Adrenal gland (tissue), 12 donors: ENCODE data around the gene LYZ. TPM values are rescaled to one million over a fixed set of nuclear protein-coding genes. Genes with fewer than 3 reads are reported as not detected.
A peak's percentile ranks its signal among the peaks of the same experiment; 100 is the strongest.

Experiments
- DNase-seq, 7 donors: peaks; one replicate each; pipeline ENCODE4 v3.0.0-alpha.2; 2019 to 2020
- H3K27ac ChIP-seq, 5 donors: fragments of 200-600 bp; sonication (generic) in 4 of 5; 1 replicate in 3 of 5; 2 replicates in 2 of 5; pipeline versions ENCODE4 v1.5.1 to v1.8.0; 2016 to 2020; ENCODE audit warnings: mild to moderate bottlenecking in 1 of 5
- H3K27me3 ChIP-seq: fragments of 200-600 bp; 2 replicates; pipeline ENCODE4 v1.8.0; 2021
- H3K36me3 ChIP-seq, 2 donors: fragments of 200-600 bp; replicated peaks in 1 of 2; 1 replicate in 1 of 2; 2 replicates in 1 of 2; pipeline versions ENCODE4 v1.5.1 to v1.8.0; 2018 to 2022
- H3K4me1 ChIP-seq, 2 donors: fragments of 200-600 bp; replicated peaks in 1 of 2; 1 replicate in 1 of 2; 2 replicates in 1 of 2; pipeline versions ENCODE4 v1.5.1 to v1.8.0; 2018 to 2021
- H3K4me3 ChIP-seq, 4 donors: fragments of 200-600 bp; sonication (generic) in 3 of 4; one replicate each; pipeline ENCODE4 v1.5.1; 2016 to 2018
- H3K9me3 ChIP-seq, 3 donors: fragments of 200-600 bp; sonication (generic) in 1 of 3; replicated peaks in 1 of 3; 1 replicate in 2 of 3; 2 replicates in 1 of 3; pipeline versions ENCODE4 v1.5.1 to v1.8.0; 2016 to 2021
- CTCF ChIP-seq, 6 experiments: fragments of 450-650 bp in 4 of 6; fragments of 200-600 bp in 2 of 6; sonication (generic) in 1 of 6; IDR thresholded peaks; 1 replicate in 5 of 6; 2 replicates in 1 of 6; pipeline versions ENCODE4 v1.5.1 to v1.8.0; 2016 to 2021; ENCODE audit warnings: antibody characterized with exemption in 6 of 6, mild to moderate bottlenecking in 2 of 6, moderate library complexity in 1 of 6
- POLR2A ChIP-seq, 2 donors: fragments of 450-650 bp; IDR thresholded peaks; one replicate each; pipeline ENCODE4 v1.6.1; 2017; ENCODE audit warnings: antibody characterized with exemption in 2 of 2, mild to moderate bottlenecking in 2 of 2, moderate library complexity in 1 of 2
- WGBS, 4 donors: extraction: QIAGEN DNeasy Blood & Tissue Kit in 2 of 4; methylation state at CpG; one replicate each; pipeline versions ENCODE4 v1.1.5 to v1.1.7; 2013 to 2017; 5-methylcytosine and 5-hydroxymethylcytosine counted together
- intact Hi-C, 2 donors: fragments of 100-400 bp; cut with DNase I; formaldehyde crosslinking; loops; one replicate each; pipeline versions ENCODE4 v1.14.1 to v1.15.0; 2022 to 2023
- polyA plus RNA-seq, 3 donors: library from polyadenylated mRNA; stranded (reverse); fragments of 200-250 nt in 2 of 3; fragments of 350-450 nt in 1 of 3; fragmentation: Illumina TruSeq in 1 of 3; extraction: RNeasy Lipid Tissue Mini Kit (QIAGEN cat#74804) in 1 of 3; gene quantifications; one replicate each; pipeline ENCODE4 v1.2.3, GENCODE V29; 2013 to 2014
- total RNA-seq, 9 donors: library from RNA; depleted of rRNA in 4 of 9; stranded (reverse); fragments of >200 nt in 4 of 9; fragments of 120-200 nt in 1 of 9; fragmentation: NEBNext Ultra II Directional in 1 of 9; extraction: Animal tissue kit (Norgen Biotek cat#: 25700) in 1 of 9; gene quantifications; one replicate each; pipeline versions ENCODE4 v1.1.0 to v1.2.4, GENCODE V29; 2013 to 2023
- donor health status: healthy with polysubstance abuse.
- donor health status: Bipolar disorder and iron deficiency.
- donor health status: DM: yes; HTN: yes; CAD: no.
- donor health status: DM: no; HTN: no; CAD: no.
- donor health status: DM: no; HTN: no; CAD: no.
- donor health status: DM: yes; HTN: yes; CAD: no.

Gene LYZ
- total and polyA plus RNA-seq, 12 donors, result 8.2 to 98.5 (median 28.6) TPM

- Histone ChIP-seq H3K4me1 (peaks cover 0 to 14% of the 10 kb centered on the region in 2 donors), H3K9me3 (no peaks in the 10 kb centered on the region), H3K36me3 (peaks cover 0 to 20% of the 10 kb centered on the region in 2 donors), H3K27ac (peak overlapping the region in 1 of 5 donors; percentile 6), H3K4me3 (no peak overlapping the region), H3K27me3 (no peaks in the 10 kb centered on the region)
- TF ChIP-seq POLR2A (IDR thresholded peaks at IDR 0.05), result no peak
- no peak for TF ChIP-seq CTCF (IDR thresholded peaks at IDR 0.05)
- 96 to 98% (median 97%) methylated on average over 5 of the region's 5 CpGs for WGBS, 4 donors
- DNase-seq, result no peak
- intact Hi-C loops, result no loop called here
Observed at GRCh38 chr12:69366796-69367195, 18.6 kb downstream of the LYZ start.

GRCh38 chr12:69368171-69368570 is 20.0 kb downstream of the LYZ start:
- DNase-seq, result no peak
- Histone ChIP-seq H3K36me3 (peaks cover 0 to 25% of the 10 kb centered on the region in 2 donors), H3K9me3 (no peaks in the 10 kb centered on the region), H3K4me3 (no peak overlapping the region), H3K4me1 (peaks cover 0 to 14% of the 10 kb centered on the region in 2 donors), H3K27ac (no peak overlapping the region), H3K27me3 (no peaks in the 10 kb centered on the region)
- TF ChIP-seq POLR2A (IDR thresholded peaks at IDR 0.05), result no peak
- no peak for TF ChIP-seq CTCF (IDR thresholded peaks at IDR 0.05)
- 85 to 89% (median 87%) methylated on average over 1 of the region's 1 CpG for WGBS, 4 donors
- intact Hi-C loops, result no loop called here

- H3K36me3 ChIP-seq, result no peaks in the 10 kb centered on the region
- H3K4me3 ChIP-seq, result no peak overlapping the region
- no peaks in the 10 kb centered on the region for H3K27me3 ChIP-seq
- no peak for TF ChIP-seq CTCF (IDR thresholded peaks at IDR 0.05)
- no peak for TF ChIP-seq POLR2A (IDR thresholded peaks at IDR 0.05)
- no peaks in the 10 kb centered on the region for H3K9me3 ChIP-seq
- peaks cover 0 to 23% of the 10 kb centered on the region in 2 donors for H3K4me1 ChIP-seq
- no peak overlapping the region for H3K27ac ChIP-seq
- 96 to 100% (median 100%) methylated on average over 1 of the region's 1 CpG for WGBS, 4 donors
- no peak for DNase-seq
- intact Hi-C loops, result no loop called here
Observed at GRCh38 chr12:69383074-69383473, 34.9 kb downstream of the LYZ start.

- TF ChIP-seq POLR2A (IDR thresholded peaks at IDR 0.05), result no peak
- TF ChIP-seq CTCF (IDR thresholded peaks at IDR 0.05), result no peak
- Histone ChIP-seq H3K9me3 (no peaks in the 10 kb centered on the region), H3K27me3 (no peaks in the 10 kb centered on the region), H3K36me3 (peaks cover 0 to 1% of the 10 kb centered on the region in 2 donors), H3K4me1 (peaks cover 0 to 4% of the 10 kb centered on the region in 2 donors), H3K27ac (no peak overlapping the region), H3K4me3 (no peak overlapping the region)
- 82 to 83% (median 83%) methylated on average over 3 of the region's 3 CpGs for WGBS, 4 donors
- intact Hi-C loops, result no loop called here
- no peak for DNase-seq
Observed at GRCh38 chr12:69385038-69385437, 36.9 kb downstream of the LYZ start.
